Measurements from ENCODE around the gene KRT4. TPM values are rescaled to one million over a fixed set of nuclear protein-coding genes. Genes with fewer than 3 reads are reported as not detected.

The KRT4 gene
- total RNA-seq, 1 donor from 2014 or later = not detected

DNA sequence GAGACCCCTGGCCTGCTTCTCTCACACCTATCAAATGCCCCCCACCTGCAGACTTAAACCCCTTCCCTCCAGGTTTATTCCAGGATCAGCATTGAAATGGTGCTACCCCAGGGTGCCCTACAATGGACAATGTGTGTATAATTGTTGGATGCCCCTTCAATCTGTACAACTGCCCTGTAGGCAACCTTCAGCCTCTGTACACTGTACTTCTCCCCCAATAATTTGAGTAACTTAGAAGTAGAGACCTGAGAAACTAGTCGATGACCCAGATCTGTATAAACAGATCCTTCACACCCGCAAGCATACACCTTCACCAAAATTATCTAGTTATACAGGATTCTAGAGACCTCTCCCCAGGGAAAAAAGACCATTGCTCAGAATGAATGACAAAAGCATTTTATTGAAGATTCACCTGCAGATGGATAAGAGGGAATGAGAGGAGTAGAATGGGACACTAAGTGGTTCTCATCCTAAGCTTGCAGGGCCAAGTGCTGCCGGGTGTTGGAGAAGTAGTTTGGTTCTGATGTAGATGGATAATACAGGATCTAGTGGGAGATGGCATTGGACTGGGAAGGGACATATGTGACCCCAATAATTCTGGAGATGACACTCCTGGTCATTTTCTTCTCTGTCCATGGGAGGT lies 7.6 kb downstream of the KRT4 start:
- no peak overlapping the region for H2AFZ ChIP-seq (replicated peaks)

DNA sequence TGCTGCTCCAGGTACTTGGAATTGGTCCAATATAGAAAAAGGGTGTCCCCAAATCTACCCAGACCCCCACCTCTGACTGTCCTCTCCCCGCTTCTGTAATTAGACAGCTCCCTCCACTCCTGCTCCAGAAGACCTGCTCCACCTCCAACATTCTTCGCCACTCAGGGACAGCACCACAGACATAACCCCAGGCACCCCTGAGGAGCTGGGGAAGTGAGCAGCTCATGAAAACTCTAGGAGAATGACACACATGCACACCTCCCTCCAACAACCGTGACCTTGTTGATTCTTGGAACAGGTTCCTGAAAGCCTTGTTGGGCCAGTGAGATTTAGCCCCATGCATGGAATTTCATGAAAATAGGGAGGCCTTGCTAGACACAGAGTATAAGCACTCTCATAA lies 8.2 kb downstream of the KRT4 start:
- Histone ChIP-seq H3K27me3 (no peaks in the 10 kb centered on the region), H3K9ac (no peak overlapping the region), H3K36me3 (no peaks in the 10 kb centered on the region), H2AFZ (replicated peaks) (no peak overlapping the region), H3F3A (ENCODE audit: low read depth) (no peaks in the 10 kb centered on the region), H3K4me2 (no peak overlapping the region), H3K9me3 (ENCODE audit: low read depth) (no peaks in the 10 kb centered on the region), H4K20me1 (ENCODE audit: low read depth) (no peaks in the 10 kb centered on the region), H3K4me3 (no peak overlapping the region), H3K27ac (no peak overlapping the region), H3K79me2 (ENCODE audit: low read depth) (no peaks in the 10 kb centered on the region), H3K4me1 (peaks cover 15% of the 10 kb centered on the region)
- Mint-ChIP-seq H3K4me1 (peaks cover 4% of the 10 kb centered on the region), H3K9me3 (no peaks in the 10 kb centered on the region), H3K27ac (no peak overlapping the region), H3K36me3 (no peaks in the 10 kb centered on the region), H3K27me3 (ENCODE audit: insufficient read depth, low read depth) (peaks cover 9% of the 10 kb centered on the region), H3K4me3 (no peak overlapping the region)
- no peak for TF ChIP-seq EZH2 (IDR thresholded peaks at IDR 0.05)
- TF ChIP-seq, protein P1, sequence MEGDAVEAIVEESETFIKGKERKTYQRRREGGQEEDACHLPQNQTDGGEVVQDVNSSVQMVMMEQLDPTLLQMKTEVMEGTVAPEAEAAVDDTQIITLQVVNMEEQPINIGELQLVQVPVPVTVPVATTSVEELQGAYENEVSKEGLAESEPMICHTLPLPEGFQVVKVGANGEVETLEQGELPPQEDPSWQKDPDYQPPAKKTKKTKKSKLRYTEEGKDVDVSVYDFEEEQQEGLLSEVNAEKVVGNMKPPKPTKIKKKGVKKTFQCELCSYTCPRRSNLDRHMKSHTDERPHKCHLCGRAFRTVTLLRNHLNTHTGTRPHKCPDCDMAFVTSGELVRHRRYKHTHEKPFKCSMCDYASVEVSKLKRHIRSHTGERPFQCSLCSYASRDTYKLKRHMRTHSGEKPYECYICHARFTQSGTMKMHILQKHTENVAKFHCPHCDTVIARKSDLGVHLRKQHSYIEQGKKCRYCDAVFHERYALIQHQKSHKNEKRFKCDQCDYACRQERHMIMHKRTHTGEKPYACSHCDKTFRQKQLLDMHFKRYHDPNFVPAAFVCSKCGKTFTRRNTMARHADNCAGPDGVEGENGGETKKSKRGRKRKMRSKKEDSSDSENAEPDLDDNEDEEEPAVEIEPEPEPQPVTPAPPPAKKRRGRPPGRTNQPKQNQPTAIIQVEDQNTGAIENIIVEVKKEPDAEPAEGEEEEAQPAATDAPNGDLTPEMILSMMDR (IDR thresholded peaks at IDR 0.05) = no peak
- no peak for TF ChIP-seq EZH2phosphoT487 (IDR thresholded peaks at IDR 0.05)
- no peak for DNase-seq (ENCODE audit: low spot score)

More for the DNA sequence above, 7.6 kb downstream of the KRT4 start:
- Histone ChIP-seq H4K20me1 (ENCODE audit: low read depth) (no peaks in the 10 kb centered on the region), H3F3A (ENCODE audit: low read depth) (no peaks in the 10 kb centered on the region), H3K9me3 (ENCODE audit: low read depth) (no peaks in the 10 kb centered on the region), H3K4me1 (peaks cover 15% of the 10 kb centered on the region), H3K9ac (no peak overlapping the region), H3K4me3 (no peak overlapping the region), H3K36me3 (no peaks in the 10 kb centered on the region), H3K4me2 (no peak overlapping the region), H3K27me3 (no peaks in the 10 kb centered on the region), H3K27ac (no peak overlapping the region), H3K79me2 (ENCODE audit: low read depth) (no peaks in the 10 kb centered on the region)
- no peak for DNase-seq (ENCODE audit: low spot score)
- TF ChIP-seq, protein P1 (IDR thresholded peaks at IDR 0.05) = no peak
- no peak for TF ChIP-seq EZH2phosphoT487 (IDR thresholded peaks at IDR 0.05)
- TF ChIP-seq EZH2 (IDR thresholded peaks at IDR 0.05) = no peak
- Mint-ChIP-seq H3K9me3 (no peaks in the 10 kb centered on the region), H3K36me3 (no peaks in the 10 kb centered on the region), H3K4me3 (no peak overlapping the region), H3K27ac (no peak overlapping the region), H3K4me1 (peaks cover 4% of the 10 kb centered on the region), H3K27me3 (ENCODE audit: insufficient read depth, low read depth) (peaks cover 9% of the 10 kb centered on the region)

DNA sequence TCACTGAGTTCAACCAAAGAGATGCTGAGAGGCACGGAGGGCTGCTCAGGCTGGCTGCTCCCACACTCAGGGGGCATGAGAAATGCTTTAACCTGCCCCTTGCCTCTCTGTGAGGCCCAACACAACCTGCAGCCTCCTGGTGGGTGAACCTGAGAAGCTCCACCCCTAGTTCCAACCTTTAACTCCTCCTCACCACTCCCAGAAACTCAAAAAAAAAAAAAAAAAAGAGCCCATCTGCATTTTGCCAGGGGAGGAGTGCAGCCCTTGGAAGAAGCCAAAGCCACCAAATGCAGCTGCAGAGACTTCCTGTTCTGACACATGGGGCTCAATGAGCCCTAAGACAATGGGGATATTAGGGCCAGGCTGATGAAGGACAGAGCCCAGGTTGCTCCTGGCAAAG lies 8.9 kb downstream of the KRT4 start:
- no peak overlapping the region for H3K9ac ChIP-seq
- H3K4me3 ChIP-seq = no peak overlapping the region
- H3F3A ChIP-seq (ENCODE audit: low read depth) = no peaks in the 10 kb centered on the region
- Mint-ChIP-seq H3K4me3 (no peak overlapping the region), H3K27ac (no peak overlapping the region), H3K36me3 (no peaks in the 10 kb centered on the region), H3K4me1 (peaks cover 4% of the 10 kb centered on the region), H3K9me3 (no peaks in the 10 kb centered on the region), H3K27me3 (ENCODE audit: insufficient read depth, low read depth) (peaks cover 9% of the 10 kb centered on the region)
- no peaks in the 10 kb centered on the region for H4K20me1 ChIP-seq (ENCODE audit: low read depth)
- H3K27ac ChIP-seq = no peak overlapping the region
- no peaks in the 10 kb centered on the region for H3K27me3 ChIP-seq
- no peak overlapping the region for H3K4me2 ChIP-seq
- no peaks in the 10 kb centered on the region for H3K9me3 ChIP-seq (ENCODE audit: low read depth)
- no peaks in the 10 kb centered on the region for H3K79me2 ChIP-seq (ENCODE audit: low read depth)
- TF ChIP-seq, protein P1 (IDR thresholded peaks at IDR 0.05) = no peak
- no peak for TF ChIP-seq EZH2phosphoT487 (IDR thresholded peaks at IDR 0.05)
- no peak for TF ChIP-seq EZH2 (IDR thresholded peaks at IDR 0.05)
- peaks cover 15% of the 10 kb centered on the region for H3K4me1 ChIP-seq
- DNase-seq (ENCODE audit: low spot score) = no peak
- H2AFZ ChIP-seq (replicated peaks) = no peak overlapping the region
- H3K36me3 ChIP-seq = no peaks in the 10 kb centered on the region

Data from neural progenitor cell (in vitro differentiated cells).